PFSK-1 (cell line): ENCODE data around the gene JSRP1.

Source experiments
- FOXP2 ChIP-seq: optimal IDR thresholded peaks from 2 replicates; pipeline ENCODE3; 2011; ENCODE audit warnings: borderline replicate concordance, control low read depth, inconsistent platforms; ENCODE audit not compliant: insufficient read depth; ENCODE audit errors: extremely low read length, extremely low read depth
- POLR2AphosphoS5 ChIP-seq: IDR thresholded peaks from 2 replicates; pipeline ENCODE4 v1.6.1; 2012; ENCODE audit warnings: low read depth, mild to moderate bottlenecking, control low read depth, low read length, moderate library complexity
- SIN3A ChIP-seq: IDR thresholded peaks from 2 replicates; pipeline ENCODE4 v1.6.1; 2012; ENCODE audit warnings: mild to moderate bottlenecking, low read length, moderate library complexity, borderline replicate concordance; ENCODE audit not compliant: insufficient read depth
- TAF1 ChIP-seq: IDR thresholded peaks from 2 replicates; pipeline ENCODE4 v1.6.1; 2012; ENCODE audit warnings: low read length, control low read depth, borderline replicate concordance; ENCODE audit not compliant: insufficient read depth
- TF ChIP-seq, protein P1 (sequence below), 2 experiments: IDR thresholded peaks; 2 replicates each; pipeline versions ENCODE4 v1.6.1 to v1.8.0; 2011 to 2012; ENCODE audit warnings: low read depth in 2 of 2, low read length in 2 of 2, control low read depth in 1 of 2, inconsistent platforms in 1 of 2, mild to moderate bottlenecking in 1 of 2, moderate library complexity in 1 of 2; ENCODE audit not compliant: insufficient read depth in 1 of 2

The JSRP1 gene

DNA sequence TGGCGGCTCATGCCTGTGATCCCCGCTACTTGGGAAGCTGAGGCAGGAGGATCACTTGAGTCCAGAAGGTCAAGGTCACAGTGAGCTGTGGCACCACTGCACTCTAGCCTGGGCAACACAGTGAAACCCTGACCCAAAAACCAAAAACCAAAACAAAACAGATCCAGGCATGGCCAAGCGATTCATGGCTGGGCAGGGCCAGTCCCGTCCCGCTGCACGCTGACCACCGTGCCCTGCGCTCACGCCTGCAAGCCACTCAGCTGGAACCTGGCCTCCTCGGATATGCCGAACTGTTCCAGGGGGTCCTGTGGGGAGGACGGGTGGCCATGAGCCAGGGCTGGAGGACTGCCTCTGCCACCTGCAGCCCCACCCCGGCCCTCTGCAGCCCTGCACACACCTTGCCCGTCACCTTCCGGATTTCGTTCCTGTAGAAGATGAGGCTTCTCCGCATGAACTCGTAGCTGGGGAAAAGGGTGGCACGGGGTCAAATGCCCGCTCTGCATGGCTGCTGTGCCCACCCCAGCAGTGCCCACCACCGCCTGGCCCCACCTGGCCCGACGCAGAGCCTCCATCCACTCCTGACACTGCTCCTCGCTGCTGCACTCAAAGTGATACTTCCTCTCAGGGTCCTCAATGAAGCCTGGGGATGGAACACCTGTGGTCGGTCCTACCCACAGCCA is 22.5 kb downstream of the JSRP1 start:
- no peak for TF ChIP-seq SIN3A
- no peak for TF ChIP-seq FOXP2
- TF ChIP-seq, protein P1, sequence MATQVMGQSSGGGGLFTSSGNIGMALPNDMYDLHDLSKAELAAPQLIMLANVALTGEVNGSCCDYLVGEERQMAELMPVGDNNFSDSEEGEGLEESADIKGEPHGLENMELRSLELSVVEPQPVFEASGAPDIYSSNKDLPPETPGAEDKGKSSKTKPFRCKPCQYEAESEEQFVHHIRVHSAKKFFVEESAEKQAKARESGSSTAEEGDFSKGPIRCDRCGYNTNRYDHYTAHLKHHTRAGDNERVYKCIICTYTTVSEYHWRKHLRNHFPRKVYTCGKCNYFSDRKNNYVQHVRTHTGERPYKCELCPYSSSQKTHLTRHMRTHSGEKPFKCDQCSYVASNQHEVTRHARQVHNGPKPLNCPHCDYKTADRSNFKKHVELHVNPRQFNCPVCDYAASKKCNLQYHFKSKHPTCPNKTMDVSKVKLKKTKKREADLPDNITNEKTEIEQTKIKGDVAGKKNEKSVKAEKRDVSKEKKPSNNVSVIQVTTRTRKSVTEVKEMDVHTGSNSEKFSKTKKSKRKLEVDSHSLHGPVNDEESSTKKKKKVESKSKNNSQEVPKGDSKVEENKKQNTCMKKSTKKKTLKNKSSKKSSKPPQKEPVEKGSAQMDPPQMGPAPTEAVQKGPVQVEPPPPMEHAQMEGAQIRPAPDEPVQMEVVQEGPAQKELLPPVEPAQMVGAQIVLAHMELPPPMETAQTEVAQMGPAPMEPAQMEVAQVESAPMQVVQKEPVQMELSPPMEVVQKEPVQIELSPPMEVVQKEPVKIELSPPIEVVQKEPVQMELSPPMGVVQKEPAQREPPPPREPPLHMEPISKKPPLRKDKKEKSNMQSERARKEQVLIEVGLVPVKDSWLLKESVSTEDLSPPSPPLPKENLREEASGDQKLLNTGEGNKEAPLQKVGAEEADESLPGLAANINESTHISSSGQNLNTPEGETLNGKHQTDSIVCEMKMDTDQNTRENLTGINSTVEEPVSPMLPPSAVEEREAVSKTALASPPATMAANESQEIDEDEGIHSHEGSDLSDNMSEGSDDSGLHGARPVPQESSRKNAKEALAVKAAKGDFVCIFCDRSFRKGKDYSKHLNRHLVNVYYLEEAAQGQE (IDR thresholded peaks at IDR 0.05; ENCODE audit: insufficient read depth in 1 of 2, low read depth in 2 of 2, low read length in 2 of 2): no peak
- no peak for TF ChIP-seq POLR2AphosphoS5
- no peak for TF ChIP-seq TAF1

DNA sequence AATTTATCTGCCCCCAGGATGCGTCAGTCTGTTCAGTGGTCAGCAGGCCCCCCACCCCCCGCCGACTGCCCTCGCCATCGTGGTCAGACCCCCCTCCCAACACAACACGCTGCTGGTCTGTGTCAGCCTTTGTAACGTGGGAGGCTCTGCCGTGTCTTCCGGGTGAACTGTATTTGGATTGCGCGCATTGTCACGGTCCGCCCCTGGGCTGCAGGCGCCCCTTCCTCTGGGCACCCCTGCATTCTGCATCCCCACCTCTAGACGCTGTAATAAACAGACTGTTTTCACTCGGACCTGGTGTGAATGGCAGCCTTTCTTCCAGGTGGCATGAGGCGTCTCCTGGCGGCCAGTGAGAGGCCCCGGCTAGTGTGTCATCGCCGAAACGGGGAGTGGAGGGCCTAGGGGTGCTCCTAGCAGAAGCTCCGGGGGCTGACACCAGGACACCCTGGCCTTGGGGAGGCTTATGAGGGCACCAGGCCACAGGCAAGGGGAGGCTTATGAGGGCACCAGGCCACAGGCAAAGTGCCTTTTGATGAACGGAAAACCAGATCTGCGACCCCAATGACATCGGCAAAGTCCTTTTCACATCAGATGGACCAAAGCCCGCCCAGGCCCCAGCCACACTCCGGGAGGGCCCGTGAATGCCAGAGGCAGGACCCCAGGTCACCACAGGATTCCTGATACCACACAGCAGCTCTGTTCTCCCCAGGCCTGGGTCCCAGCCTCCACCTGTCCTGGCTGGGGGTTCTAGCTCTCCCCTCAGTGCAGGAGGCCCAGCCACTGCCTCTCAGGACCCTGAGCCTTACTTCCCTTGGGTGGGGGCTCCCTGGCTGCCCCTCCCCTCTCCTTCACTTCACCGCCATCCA is 23.7 kb downstream of the JSRP1 start:
- TF ChIP-seq TAF1 (no peak), POLR2AphosphoS5 (peak; percentile 47)

DNA sequence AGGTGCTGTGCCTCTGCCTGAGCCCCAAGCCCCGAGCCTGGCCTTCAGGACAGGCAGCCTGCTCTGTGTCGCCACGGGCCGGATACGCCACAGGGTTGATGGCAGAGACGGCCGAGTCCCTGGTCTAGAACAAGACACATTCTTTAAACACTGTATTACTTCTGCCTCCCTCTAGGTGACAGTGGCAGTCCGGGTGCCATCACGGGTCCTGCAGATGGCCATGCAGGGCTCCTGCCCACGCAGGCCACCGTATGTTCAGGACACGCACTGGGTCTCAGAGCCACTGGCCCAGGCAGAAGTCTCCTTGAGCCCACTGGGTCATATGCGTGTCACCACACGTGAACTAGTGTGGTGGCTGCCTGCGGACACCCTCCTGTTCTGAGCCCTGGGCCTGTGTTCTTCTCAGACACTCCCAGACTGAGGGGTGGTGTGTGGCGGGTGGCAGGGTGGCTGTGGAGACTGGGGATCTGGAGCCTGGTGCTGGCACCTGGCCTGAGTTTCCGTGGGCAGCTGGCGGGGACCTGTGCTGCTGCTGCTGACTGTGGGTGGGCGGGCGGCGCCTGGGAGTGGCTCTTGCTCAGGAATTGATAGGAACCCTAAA is 24.5 kb downstream of the JSRP1 start:
- TF ChIP-seq TAF1: no peak

DNA sequence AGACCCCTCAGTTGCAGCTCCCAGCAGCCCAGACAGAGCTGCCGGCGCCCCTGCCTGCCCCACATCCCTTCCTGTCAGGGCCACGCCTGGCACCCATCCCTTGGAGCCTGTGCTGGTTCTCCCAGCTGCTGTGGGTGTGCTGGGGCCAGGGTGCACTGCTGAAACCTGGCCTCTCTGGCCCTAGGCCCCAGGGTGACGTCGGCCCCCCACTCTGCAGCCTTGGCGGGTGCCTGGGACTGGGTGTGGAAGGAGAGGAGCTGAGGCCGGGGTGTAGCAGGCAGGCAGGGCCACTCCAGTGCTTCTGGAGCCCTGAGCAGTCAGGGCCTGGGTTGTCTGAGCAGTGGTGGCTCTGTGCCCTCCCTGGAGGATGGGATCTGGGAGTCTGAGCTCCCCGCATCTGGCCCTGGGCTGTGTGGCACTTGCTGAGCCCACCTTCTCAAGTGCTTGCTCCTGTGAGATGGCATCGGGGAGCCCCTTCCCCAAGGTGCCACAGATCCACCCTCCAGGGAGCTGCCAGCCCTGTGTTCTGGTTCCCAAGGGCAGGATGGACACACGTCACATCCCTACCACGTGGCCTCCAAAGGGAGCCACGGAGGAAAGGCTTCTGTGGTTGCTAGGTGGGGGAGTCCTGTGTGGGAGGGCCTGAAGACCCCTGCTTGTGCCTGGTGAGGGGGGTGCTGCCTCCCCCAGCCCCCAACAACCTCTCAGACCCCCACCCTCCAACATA is 25.2 kb downstream of the JSRP1 start:
- TF ChIP-seq POLR2AphosphoS5 (no peak), FOXP2 (no peak), TAF1 (no peak), SIN3A (no peak)
- TF ChIP-seq, protein P1 (IDR thresholded peaks at IDR 0.05; ENCODE audit: insufficient read depth in 1 of 2, low read depth in 2 of 2, low read length in 2 of 2): no peak

DNA sequence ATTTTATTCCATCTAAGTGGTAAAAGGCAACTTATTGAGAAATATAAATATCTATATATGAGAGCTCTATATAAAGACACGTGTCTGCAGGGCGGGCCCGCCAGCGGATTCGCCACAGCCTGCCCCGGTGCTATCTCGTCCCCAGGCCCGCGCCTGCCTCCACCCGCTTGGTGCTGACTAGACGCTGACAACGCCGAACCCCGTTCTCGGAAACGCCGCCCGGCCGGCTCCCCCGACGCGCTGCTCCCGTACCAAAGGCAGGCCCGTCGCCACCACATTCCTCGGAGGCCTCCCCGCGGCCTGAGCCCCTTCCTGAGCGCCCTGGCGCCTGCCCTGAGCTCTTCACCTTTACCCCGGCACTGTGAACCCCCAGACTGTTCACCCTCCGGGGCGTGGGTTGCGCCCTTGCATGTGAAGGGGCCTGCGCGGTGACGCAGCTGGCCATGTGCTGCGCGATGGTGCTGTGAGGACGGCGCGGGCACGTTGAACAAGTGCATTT is 26.1 kb downstream of the JSRP1 start:
- TF ChIP-seq POLR2AphosphoS5: no peak
- no peak for TF ChIP-seq SIN3A
- TF ChIP-seq FOXP2: no peak

DNA sequence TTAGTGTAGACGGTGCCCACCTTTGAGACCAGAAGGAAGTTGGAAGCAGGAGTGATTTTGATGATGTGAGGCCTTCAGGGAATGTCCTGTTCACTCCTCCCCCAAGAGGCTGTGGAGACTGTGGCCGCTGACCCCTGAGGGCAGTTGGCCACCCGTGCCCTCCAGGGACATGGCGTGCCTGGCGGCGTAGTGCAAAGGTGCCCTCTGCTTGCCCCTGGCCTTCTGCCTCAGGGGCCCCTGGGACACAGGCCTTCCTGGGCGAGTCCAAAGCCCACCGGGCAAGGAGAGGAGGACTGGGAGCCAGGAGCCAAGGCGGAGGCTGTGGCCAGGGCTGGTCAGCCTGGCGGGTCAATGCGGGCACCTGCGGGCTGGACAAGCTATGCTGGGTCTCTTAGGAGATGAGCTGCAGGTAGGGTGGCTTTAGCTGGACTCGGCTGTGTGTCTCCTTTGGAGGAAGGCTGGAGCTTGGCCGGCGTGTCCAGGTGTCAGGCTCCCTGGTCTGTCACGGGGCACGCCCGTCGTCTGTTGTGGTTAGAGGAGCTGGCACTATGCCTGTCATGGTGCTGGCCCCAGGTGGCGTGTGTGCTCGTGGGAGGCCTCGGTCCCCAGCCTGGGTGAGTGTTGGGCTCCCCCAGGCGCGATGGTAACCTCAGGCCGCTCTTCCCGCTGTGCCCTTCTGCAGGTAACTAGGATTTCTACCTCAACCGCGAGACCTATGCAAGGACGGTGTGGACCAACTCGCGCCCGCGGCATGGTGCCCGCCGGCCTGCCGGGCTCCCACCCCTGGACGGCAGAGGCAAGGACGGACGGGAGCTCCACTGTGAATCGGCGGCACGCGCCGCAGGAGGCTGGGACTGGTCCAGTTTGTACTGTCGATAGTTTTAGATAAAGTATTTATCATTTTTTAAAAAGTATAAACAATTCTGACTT is 26.8 kb downstream of the JSRP1 start:
- TF ChIP-seq TAF1: no peak
- no peak for TF ChIP-seq FOXP2
- TF ChIP-seq POLR2AphosphoS5: no peak
- TF ChIP-seq, protein P1 (IDR thresholded peaks at IDR 0.05; ENCODE audit: insufficient read depth in 1 of 2, low read depth in 2 of 2, low read length in 2 of 2): no peak
- TF ChIP-seq SIN3A: no peak
